HG02970 (cell line): ENCODE results near the gene LIN7A.
"Not testable (repeated sequence)": the region's sequence is repeated elsewhere in the genome, so short reads cannot be mapped to it uniquely, and the experiment has no call there.

Experiments used
- ATAC-seq: cut with Tn5 transposase; IDR thresholded peaks from one replicate; pipeline ENCODE4 v1.9.1; 2021; ENCODE audit warnings: mild to moderate bottlenecking, moderate library complexity, moderate number of reproducible peaks; ENCODE audit not compliant: unreplicated experiment, low FRiP score

LIN7A gene

DNA sequence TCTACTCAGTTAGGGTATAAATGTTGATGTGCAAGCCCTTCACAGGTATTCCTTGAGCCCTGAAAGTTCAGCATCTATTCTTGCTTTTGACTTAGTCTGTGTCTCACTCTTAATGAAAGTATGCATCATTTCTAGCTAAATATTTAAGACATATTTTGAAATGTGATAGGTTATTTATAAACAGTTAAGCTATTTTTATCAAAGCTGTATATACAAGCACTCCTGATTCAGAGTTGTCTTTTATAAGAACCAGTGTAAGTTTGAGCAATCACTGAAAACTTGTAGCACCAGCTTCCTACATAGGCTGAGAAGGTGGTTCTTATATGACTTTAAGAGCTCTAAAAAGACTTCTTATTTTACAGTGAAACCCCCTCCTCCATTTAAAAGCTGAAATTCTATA, 122.4 kb downstream of the LIN7A start:
- ATAC-seq, result no peak

DNA sequence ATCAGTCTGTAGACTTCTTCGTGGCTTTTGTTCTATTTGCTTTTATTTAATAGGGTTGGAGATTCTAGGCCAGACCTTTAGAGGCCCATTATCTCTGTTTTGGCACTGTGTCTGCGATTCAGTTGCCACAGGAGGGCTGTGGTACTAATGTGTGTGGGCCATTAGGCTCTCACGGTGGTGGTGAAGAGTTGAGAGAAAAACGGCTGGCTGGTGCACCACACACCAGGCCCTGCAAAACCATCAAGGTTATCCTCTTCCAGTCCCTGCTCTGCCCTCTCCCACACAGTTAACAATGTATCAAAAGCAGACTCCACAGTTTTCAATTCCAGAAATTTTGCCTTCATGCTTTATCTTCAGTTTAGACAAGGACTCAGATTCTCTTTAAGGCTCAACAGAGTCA, 123.3 kb downstream of the LIN7A start:
- ATAC-seq, result no peak

DNA sequence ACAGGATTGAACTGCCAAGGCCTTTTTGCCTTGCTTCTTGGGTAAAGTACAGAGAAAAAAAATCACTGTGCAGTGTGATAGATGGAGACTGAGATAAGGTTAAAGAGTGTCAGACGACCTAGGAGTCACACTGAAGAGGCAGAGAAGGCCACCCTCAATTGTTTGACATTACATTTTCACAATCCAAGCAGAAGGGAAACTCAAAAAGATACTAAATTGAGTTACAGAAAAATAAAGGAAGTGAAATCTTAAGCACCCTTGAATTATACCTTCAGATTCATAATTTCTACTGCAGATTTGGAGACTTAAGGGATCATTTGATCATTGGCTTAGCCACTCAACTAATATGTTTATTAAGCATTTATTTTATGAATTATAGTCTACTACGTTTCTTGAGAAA, 123.9 kb downstream of the LIN7A start:
- no peak for ATAC-seq

DNA sequence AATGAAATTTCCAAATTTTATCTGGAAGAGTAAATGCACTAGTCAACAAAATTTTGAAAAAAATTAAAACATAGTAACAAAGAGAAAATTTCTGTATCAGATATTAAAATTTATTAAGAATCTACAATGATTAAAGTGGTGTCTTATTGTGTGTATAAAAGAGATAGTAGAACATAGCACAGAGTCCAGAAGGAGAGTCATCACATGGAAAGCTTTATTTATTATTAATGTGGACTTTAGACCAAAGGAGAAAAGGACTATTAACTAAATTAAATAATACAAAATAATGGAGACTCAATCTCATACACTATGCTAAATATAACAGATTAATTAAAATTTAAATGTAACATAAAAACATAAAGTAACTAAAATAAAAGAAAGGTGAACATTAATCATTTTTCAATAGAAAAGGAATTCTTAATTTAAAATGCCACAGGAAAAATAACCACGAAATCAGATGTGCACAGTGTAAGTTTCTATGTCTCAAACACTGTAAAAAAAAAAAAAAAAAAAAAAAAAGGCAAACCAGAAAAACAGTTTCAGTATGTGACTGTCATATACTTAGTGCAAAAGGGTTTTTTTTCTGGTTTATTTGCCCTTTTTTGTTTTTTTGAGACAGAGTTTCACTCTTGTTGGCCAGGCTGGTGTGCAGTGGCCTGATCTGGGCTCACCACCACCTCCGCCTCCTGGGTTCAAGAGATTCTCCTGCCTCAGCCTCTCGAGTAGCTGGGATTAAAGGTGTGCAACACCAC, 125.6 kb downstream of the LIN7A start:
- no peak for ATAC-seq

DNA sequence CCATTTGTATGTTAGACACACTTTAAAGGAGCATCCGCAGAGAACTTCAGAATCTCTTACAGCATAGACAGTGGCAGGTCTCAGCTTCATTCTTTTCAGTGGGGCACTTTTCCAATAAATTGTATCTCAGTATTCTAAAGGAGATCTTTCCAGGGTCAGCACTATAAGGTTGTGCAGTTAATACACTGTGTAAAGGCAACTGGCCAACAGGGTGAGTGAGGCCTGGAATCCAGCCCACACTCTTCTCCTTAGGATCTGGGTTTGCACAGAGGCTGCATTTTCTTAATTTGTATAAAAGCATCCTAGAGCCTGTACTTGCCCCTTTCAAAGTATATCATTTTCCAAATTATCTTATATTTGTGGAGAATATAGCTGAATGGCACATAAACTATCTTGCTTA, 126.9 kb downstream of the LIN7A start:
- ATAC-seq, result no peak

DNA sequence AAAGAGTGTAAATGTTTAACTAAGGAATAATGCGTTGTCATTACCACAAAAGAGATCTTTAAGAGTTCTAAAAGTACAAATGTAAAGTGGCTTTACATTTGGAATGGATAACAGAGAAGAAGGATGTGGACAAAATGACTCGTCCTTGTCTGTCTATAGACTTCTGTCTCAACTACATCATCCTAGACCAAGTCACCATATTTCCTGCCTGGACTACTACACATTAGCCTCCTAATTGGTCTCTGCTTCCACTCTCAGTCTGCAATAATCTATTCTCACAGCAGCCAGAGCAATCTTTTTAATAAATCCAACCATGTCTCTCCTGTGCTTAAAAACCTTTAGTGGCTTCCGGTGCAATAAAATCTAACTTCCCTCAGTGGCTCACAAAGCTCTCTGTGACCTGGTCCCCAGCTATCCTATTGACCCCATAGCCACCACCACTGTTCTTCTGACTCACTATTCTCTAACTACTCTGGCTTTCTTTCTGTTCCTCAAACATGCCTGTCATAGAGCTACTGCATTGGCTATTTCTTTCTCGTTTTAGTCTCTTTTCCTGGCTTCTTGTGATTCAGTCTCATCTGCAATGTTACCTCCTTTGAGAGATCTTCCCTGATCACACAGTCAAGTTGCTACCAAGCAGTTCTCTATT, 130.0 kb downstream of the LIN7A start:
- ATAC-seq, result peak; percentile 84

DNA sequence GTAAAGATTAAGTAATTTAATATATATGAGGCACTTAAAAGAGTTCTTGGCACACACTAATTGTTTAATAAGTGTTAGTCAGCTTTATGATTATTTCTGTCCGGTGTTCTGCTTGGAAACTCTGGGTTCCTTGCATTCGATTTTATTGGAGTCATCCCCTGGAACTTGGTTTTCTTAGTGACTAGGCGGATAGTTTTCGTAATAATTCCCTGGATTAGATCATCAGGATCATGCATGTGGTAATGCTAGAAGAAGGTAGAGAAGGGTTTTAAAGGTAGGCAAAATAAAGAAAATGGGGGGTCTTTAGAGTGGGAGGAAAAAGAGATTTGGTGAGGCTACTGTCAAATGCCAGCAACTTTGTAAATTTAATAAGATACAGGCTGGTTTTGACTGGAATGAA, 132.6 kb downstream of the LIN7A start:
- no peak for ATAC-seq

DNA sequence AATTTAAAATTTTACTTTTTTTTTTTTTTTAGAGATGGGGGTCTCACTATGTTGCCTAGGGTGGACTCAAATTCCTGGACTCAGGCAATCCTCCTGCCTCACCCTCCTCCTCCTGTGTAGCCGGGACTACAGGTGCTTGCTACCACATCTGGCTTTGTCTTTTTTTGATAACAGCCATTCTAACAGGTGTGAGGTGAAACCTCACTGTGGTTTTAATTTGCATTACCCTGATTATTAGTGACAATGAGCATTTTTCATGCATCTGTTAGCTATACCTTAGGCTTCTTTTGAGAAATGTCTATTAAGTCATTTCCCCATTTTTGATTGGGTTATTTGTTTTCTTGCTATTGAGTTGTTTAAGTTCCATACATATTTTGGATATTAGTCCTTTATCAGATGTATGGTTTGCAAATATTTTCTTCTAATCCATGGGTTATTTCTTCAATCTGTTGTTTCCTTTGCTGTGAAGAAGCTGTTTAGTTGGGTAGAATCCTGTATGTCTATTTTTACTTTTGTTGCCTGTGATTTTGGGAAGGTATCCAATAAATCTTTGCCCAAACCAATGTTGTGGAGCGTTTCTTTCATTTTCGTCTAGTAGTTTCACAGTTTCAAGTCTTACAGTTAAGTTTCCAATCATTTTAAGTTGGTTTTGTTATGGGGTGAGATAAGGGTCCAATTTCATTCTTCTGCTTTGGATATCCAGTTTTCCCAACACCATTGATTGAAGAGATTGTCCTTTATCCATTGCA, 134.9 kb downstream of the LIN7A start:
- no peak for ATAC-seq

DNA sequence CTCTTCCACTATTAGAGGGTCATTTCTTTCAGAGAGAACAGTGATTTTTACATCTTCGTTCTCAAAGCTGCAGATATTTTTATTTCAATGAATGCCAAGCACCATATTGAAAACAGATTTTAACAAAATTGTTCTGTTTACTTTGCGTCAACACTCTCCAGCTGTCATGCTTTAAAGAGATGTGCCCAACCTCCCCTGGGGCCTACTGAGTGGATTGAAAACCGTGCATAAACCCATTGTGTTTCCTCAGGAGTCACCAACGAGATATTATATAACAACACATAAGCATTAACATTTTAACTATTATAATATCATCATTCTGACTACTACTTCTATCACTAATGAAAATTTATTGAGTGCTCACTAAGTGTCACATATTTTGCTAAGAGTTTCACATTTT, 139.5 kb downstream of the LIN7A start:
- ATAC-seq, result no peak

DNA sequence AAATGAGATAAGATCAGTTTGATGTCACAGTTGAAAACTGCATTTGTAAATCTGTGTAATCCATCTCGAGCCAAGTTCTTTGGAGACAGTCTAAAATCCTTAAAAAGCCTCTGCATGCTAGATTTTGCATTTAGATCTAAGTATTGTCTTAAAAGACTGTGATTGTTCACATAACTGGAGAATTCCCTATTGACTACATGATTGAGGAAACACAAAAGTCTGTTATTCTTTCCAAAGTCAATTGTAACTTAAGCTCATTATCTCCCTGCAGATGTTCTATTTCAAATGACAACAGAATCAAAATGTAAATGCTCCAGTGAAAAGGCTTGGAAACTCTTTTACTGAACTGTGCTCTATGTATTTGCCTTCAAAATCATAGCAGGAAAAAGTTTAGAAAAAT, 143.2 kb downstream of the LIN7A start:
- ATAC-seq, result no peak

DNA sequence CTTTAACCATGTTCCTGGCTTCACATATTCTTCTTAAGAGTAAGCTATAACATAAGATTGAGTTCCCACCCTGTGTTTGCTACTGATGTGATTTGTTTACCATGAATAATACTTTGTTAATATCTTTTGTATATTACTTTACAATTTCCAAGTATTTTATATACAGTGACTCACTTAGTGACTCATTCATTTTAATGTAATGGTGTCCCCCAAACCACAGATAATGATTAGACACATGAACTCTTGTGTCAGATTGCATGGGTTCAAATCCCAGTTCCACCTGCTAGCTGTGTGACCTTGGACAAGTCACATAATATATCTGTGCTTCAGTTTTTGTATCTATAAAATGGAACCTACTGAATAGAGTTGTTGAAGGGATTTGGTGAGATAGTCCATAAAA, 144.9 kb downstream of the LIN7A start:
- no peak for ATAC-seq

DNA sequence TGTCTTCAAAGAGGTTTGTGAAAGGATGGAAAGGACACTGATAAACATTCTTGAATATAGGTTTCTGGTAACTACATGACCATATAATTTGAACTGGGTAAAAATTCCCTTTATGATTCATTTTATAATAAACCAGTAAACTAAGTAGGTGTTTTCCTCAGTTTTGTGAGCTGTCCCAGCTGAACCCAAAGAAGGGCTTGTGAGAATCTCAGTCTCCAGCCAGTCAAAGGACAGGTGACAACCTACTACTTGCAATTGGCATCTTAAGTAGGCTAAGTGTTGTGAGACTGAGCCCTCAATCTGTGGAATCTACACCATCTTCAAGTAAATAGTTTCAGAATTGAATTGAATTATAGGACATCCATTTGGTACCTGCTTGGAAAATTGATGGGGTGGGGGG, 145.9 kb downstream of the LIN7A start:
- no peak for ATAC-seq

DNA sequence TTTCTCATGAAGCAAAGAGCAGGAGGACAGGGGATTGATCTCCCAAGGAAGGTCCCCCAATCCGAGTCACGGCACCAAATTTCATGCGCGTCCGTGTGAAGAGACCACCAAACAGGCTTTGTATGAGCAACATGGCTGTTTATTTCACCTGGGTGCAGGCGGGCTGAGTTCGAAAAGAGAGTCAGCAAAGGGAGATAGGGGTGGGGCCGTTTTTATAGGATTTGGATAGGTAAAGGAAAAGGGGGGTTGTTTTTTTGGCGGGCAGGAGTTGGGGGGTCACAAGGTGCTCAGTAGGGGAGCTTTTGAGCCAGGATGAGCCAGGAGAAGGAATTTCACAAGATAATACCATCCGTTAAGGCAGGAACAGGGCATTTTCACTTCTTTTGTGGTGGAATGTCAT, 149.3 kb downstream of the LIN7A start:
- not testable (repeated sequence) for ATAC-seq

DNA sequence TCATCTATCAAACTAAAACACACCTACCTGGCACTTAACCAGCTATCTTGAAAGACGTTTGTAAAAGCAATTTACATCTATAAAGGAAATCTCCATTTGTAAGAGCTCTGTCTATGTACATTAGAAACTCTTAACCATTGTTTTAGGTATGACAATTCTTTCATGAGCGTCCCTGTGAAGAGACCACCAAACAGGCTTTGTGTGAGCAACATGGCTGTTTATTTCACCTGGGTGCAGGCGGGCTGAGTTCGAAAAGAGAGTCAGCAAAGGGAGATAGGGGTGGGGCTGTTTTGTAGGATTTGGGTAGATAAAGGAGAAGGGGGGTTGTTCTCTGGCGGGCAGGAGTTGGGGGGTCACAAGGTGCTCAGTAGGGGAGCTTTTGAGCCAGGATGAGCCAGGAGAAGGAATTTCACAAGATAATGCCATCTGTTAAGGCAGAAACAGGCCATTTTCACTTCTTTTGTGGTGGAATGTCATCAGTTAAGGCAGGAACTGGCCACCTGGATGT, 154.7 kb downstream of the LIN7A start:
- not testable (repeated sequence) for ATAC-seq

DNA sequence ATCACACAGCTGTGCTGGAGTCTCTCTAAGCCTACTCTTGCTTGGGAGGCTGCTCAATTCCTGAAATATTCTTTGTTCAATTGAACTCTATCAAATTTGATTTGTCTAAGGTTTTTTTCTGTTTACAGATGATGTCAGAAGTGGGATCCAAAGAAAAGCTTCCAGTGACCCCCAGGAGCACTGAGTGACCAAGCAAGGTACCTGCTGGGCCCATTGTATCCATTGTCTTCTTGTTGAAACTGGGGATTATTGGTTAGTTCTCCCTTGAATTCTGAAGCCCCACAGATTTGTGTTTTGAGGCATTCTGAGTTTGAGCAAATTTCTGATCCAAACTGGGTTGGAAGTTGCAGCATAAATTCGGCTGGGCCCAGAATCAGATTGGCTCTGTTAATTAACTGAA, 156.4 kb downstream of the LIN7A start:
- ATAC-seq, result no peak

DNA sequence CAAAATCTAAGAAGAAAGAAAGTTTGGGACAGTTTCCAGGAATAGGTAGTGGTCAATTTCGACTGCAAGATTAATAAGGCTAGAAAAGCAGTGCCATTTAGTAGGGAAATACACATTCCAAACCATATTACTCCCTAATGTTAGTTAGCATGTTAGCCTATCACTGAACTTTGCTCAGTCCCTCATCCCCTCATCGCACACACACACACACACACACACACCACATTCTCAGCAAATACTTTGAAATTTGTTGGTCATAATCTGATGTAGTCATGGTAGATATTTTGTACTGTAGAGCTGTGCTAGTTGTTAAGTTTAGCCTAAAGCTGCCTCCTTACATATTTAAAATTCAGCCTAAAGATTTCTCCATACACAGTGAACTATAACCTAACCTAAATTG, 157.0 kb downstream of the LIN7A start:
- no peak for ATAC-seq

DNA sequence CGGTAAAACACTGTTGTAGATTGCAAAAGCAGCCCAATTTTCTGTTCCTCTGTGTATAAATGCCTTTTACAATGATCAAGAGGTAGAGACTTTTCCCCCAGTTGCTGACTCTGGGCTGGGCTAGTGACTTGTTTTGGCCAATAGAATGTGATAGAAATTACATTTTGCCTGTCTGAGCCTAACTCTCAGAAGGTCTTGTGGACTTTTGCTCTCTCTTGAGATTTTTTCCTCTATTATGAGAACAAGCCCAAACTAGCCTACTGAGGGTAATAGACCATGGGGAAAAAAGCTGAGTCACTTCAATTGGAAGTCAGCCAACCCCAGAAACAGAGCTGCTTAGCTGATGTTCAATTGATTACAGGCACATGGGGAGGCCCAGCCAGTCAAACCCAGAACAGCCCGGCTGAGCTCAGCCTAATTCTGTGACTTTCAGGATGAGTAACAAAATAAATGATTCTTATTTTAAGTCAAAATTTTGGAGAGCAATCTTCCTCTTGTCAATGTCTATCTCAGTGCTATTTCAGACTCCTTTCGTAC, 159.7 kb downstream of the LIN7A start:
- peak; percentile 100 for ATAC-seq

DNA sequence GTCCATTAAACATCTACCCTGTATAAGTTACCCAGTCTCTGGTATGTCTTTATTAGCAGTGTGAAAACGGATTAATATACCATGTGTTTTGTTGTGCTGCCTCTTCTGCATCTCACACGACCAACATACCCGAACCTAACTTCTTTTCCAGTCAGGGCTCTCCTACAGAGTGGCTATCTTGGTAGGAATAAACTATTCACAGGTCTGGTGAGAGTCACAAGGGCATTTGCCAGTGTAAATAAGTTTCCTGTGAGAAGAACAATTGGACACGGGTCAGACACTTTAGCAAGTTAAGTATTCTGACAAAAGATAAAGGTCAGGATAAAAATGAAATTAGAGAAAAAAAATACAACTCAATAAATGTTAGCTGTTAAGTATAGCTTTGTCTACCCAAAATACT, 160.1 kb downstream of the LIN7A start:
- no peak for ATAC-seq

DNA sequence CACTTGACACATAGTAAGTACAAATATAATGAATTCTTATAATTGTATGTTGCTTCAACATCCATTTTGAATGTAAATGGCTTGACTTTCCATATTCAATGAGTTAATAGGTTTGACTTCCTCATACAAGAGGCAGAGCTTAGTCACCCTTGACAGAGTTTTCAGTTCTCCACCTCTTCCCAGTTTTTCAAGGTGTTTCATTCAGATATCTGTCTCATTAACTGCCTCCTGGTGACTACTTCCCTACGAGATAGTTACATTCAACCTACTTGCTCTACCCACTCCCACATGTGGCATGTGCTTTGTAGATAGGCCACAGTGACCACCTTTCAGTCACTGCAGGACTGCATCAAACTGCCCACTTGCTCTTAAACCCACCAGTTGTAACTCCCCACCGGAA, 161.0 kb downstream of the LIN7A start:
- ATAC-seq, result no peak

DNA sequence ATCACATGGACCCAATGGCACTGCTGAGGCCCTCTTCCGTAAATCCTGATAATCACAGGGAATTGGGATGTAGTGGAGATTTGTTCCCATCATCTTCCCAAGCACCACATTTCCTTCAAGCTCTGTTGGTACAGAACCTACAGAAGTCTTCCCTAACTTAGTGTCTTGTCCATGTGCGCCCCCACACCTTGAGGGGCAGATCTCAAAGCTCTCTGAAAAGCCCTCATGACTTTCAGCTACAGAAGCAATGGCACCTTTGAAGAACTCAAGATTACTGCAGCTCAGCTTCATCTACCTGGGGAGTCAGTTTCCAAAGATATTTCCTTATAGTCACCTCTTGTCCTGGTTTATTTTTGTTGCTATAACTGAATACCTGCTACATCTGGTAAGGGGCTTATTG, 166.8 kb downstream of the LIN7A start:
- ATAC-seq, result no peak

DNA sequence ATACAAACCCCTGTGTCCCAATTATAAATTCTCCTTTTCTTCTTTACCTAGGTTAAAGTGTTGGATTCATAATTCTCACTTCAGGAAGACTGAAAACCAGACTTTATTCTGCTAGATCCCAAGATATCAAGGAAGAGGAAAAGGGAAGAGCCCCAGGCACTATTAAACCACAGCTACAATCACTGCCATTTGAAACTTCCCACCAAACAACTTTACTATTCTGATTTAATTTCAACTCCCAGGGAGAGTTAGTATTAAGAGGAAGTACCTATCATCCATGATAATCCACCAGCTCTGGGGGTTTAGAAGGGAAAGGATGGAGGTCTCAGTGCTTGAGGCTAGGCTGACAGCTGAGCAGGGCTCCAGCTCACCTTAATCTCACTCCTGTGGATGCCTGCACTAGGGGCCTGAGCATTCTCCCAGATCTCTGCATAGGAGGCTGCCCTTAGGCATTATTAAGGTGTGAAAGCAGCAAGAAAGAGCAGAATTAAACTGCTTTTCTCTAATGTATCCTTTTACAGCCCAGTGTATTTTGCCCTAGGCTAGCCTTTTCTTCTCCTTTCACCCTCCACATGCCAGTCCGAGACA, 168.1 kb downstream of the LIN7A start:
- no peak for ATAC-seq
